Natural killer cell (primary cell): ENCODE results near the gene SCOC. TPM values are rescaled to one million over a fixed set of nuclear protein-coding genes. Genes with fewer than 3 reads are reported as not detected.

Experiments
- ATAC-seq, 3 donors: fragments of 150-1000 bp in 2 of 3; fragments of 200-7000 bp in 1 of 3; cut with Tn5 transposase; 1 replicate in 1 of 3; 2 replicates in 2 of 3; pipeline ENCODE4 v1.10.0; 2021; ENCODE audit warnings: mild to moderate bottlenecking in 2 of 3, moderate library complexity in 2 of 3
- DNase-seq, 2 donors: peaks; one replicate each; pipeline versions ENCODE4 v3.0.0 to v3.0.0-alpha.2; 2013 to 2021; ENCODE audit warnings: mixed read lengths in 1 of 2
- H3K27ac ChIP-seq: one replicate; pipeline ENCODE4 v1.5.1; 2013; ENCODE audit warnings: mild to moderate bottlenecking, low read length
- H3K27me3 ChIP-seq: one replicate; pipeline ENCODE4 v1.6.1; 2013; ENCODE audit warnings: low read length; ENCODE audit not compliant: control insufficient read depth, insufficient read depth
- H3K36me3 ChIP-seq: one replicate; pipeline ENCODE4 v1.6.1; 2013; ENCODE audit warnings: low read length; ENCODE audit not compliant: control insufficient read depth, insufficient read depth
- H3K4me1 ChIP-seq: one replicate; pipeline ENCODE4 v1.6.1; 2013; ENCODE audit warnings: low read length; ENCODE audit not compliant: control insufficient read depth, insufficient read depth
- H3K4me3 ChIP-seq: one replicate; pipeline ENCODE4 v1.5.1; 2013; ENCODE audit warnings: low read length
- H3K9me3 ChIP-seq: one replicate; pipeline ENCODE4 v1.6.1; 2013; ENCODE audit warnings: low read length; ENCODE audit not compliant: control insufficient read depth, insufficient read depth
- H3K27ac Mint-ChIP-seq, 2 donors: one replicate each; pipeline ENCODE4 v1.8.0; 2022; ENCODE audit warnings: mild to moderate bottlenecking in 2 of 2, mixed read lengths in 2 of 2, moderate library complexity in 1 of 2
- H3K27me3 Mint-ChIP-seq, 2 donors: one replicate each; pipeline ENCODE4 v1.8.0; 2022; ENCODE audit warnings: low read depth in 2 of 2, mixed read lengths in 2 of 2
- H3K36me3 Mint-ChIP-seq: one replicate; pipeline ENCODE4 v1.8.0; 2022; ENCODE audit warnings: mixed read lengths
- H3K4me1 Mint-ChIP-seq, 2 donors: one replicate each; pipeline ENCODE4 v1.8.0; 2022; ENCODE audit warnings: mixed read lengths in 2 of 2
- H3K4me3 Mint-ChIP-seq: one replicate; pipeline ENCODE4 v1.8.0; 2022; ENCODE audit warnings: mild to moderate bottlenecking, moderate library complexity, mixed read lengths
- H3K9me3 Mint-ChIP-seq, 2 donors: one replicate each; pipeline ENCODE4 v1.8.0; 2022; ENCODE audit warnings: mixed read lengths in 2 of 2
- WGBS: methylation state at CpG from one replicate; pipeline ENCODE4 v1.1.7; 2013; ENCODE audit warnings: missing lambda C conversion rate; ENCODE audit not compliant: insufficient coverage; 5-methylcytosine and 5-hydroxymethylcytosine counted together
- intact Hi-C: fragments of 100-400 bp; cut with micrococcal nuclease; formaldehyde crosslinking; loops from one replicate; pipeline ENCODE4 v1.14.2; 2022
- total RNA-seq, 4 donors: library from RNA; stranded (reverse); fragments of 120-200 nt in 1 of 4; gene quantifications; one replicate each; pipeline versions ENCODE4 v1.2.3 to v1.2.4, GENCODE V29; 2013 to 2022
- TF ChIP-seq, protein P1 (sequence below): fragments of 200-600 bp; IDR thresholded peaks from one replicate; pipeline ENCODE4 v1.8.0; 2022; ENCODE audit warnings: antibody characterized with exemption

The SCOC gene
- total RNA-seq, 3 donors from 2014 or later (not counting 1 experiment from before 2014, with no cell fraction given), result 8.6 to 10.3 (median 9.4) TPM

DNA sequence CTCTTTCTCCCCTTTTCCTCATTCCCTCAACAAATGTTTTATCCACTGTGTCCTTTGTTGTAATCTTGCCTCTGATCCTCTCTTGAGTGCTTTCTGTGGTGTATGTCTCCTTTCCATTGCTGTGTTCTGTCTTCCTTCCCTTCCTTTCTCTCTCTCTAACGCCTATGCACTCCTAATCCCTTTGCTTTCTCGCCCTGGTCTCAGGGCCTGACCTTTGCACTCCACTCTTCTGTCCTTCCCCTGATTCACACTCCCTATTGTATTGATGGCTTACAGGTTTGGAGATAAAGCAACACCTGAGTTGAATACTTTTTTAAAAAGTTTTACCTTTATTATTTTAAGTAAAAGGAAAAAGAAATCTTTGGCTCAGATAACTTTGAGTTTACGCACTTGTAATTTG is 15.6 kb upstream of the SCOC start:
- H3K27ac Mint-ChIP-seq, result no peak overlapping the region
- H3K9me3 Mint-ChIP-seq, result no peaks in the 10 kb centered on the region
- no peak overlapping the region for H3K27ac ChIP-seq
- intact Hi-C loops, result no loop called here
- DNase-seq (no peak), ATAC-seq (no peak)
- no peaks in the 10 kb centered on the region for H3K36me3 ChIP-seq
- 54% methylated on average over 2 of the region's 3 CpGs for WGBS
- no peaks in the 10 kb centered on the region for H3K4me1 ChIP-seq
- TF ChIP-seq, protein P1, sequence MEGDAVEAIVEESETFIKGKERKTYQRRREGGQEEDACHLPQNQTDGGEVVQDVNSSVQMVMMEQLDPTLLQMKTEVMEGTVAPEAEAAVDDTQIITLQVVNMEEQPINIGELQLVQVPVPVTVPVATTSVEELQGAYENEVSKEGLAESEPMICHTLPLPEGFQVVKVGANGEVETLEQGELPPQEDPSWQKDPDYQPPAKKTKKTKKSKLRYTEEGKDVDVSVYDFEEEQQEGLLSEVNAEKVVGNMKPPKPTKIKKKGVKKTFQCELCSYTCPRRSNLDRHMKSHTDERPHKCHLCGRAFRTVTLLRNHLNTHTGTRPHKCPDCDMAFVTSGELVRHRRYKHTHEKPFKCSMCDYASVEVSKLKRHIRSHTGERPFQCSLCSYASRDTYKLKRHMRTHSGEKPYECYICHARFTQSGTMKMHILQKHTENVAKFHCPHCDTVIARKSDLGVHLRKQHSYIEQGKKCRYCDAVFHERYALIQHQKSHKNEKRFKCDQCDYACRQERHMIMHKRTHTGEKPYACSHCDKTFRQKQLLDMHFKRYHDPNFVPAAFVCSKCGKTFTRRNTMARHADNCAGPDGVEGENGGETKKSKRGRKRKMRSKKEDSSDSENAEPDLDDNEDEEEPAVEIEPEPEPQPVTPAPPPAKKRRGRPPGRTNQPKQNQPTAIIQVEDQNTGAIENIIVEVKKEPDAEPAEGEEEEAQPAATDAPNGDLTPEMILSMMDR, result no peak
- H3K27me3 ChIP-seq, result no peaks in the 10 kb centered on the region
- H3K4me1 Mint-ChIP-seq, result peaks cover 0 to 10% of the 10 kb centered on the region in 2 donors
- no peak overlapping the region for H3K4me3 Mint-ChIP-seq
- no peaks in the 10 kb centered on the region for H3K36me3 Mint-ChIP-seq
- H3K27me3 Mint-ChIP-seq, result peaks cover 3 to 33% of the 10 kb centered on the region in 2 donors
- H3K9me3 ChIP-seq, result no peaks in the 10 kb centered on the region
- no peak overlapping the region for H3K4me3 ChIP-seq

DNA sequence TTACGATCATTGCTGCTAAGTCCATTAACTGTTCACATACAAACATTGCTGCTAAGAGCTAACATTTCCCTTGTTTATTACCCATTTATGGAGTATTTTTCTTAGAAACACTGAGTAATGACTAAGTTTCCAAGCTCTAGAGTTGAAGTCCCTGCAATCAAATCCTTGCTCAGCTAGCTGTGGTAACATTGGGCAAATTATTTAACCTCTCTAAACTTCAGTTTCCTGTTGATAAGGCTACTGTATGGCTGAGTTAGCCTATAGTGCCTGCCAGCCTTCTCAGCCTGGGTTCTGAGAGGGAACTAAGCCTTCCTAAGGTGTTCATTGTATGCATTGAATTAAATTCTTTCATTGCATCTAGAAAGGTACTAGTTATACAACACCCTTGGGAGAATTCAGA is 15.2 kb upstream of the SCOC start:
- no peaks in the 10 kb centered on the region for H3K36me3 ChIP-seq
- no CpG with 5 or more reads among the region's 1 CpG for WGBS
- Mint-ChIP-seq H3K27me3 (peaks cover 3 to 33% of the 10 kb centered on the region in 2 donors), H3K4me3 (no peak overlapping the region), H3K27ac (no peak overlapping the region), H3K4me1 (peaks cover 0 to 10% of the 10 kb centered on the region in 2 donors), H3K36me3 (no peaks in the 10 kb centered on the region), H3K9me3 (no peaks in the 10 kb centered on the region)
- H3K27me3 ChIP-seq, result no peaks in the 10 kb centered on the region
- H3K27ac ChIP-seq, result no peak overlapping the region
- intact Hi-C loops, result no loop called here
- no peaks in the 10 kb centered on the region for H3K4me1 ChIP-seq
- DNase-seq, result no peak
- TF ChIP-seq, protein P1, result no peak
- no peak for ATAC-seq
- H3K9me3 ChIP-seq, result no peaks in the 10 kb centered on the region
- H3K4me3 ChIP-seq, result no peak overlapping the region

DNA sequence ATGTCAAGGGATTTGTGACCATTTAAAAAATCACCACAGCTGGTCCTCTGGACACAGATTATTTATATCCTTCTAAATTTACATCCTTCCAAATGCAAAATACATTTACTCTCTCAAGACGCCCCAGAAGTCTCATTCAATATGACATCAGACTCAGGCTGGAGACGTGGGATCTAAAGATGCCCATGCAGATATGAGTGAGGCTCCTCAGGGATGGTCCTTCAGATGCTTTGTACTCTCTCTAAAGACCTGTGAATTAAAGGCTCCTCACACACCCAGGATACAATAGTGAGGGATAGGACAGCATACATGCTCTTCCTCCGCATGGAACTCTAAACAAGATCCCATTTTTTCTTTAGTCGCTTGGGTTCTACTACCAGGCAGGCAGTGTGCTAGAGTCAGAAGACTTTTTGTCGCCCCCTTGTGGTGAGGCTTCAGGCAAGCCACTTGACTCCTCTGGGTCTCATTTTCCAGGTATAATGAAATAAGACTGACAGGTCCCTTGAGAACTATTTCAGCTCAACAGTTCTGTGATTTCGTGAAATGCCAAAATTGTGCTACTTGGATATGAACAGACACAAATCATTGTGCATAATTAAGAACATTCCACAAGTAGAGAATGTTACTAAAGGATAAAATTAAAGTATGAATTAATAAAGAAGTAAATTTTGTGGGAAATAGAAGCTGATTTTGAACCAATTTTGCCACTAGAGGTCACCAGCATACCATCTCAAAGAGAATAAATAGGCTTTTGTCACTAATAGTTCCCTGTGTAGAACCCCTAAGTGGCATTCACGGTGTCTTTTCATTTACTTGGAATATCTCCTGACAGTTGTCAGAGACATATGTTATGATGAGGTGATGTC is 13.7 kb upstream of the SCOC start:
- Mint-ChIP-seq H3K9me3 (no peaks in the 10 kb centered on the region), H3K27me3 (peaks cover 3 to 38% of the 10 kb centered on the region in 2 donors), H3K4me1 (peaks cover 0 to 5% of the 10 kb centered on the region in 2 donors), H3K36me3 (no peaks in the 10 kb centered on the region), H3K4me3 (no peak overlapping the region), H3K27ac (no peak overlapping the region)
- Histone ChIP-seq H3K4me1 (no peaks in the 10 kb centered on the region), H3K36me3 (no peaks in the 10 kb centered on the region), H3K27ac (no peak overlapping the region), H3K27me3 (no peaks in the 10 kb centered on the region), H3K4me3 (no peak overlapping the region), H3K9me3 (no peaks in the 10 kb centered on the region)
- peak; percentile 50 to 88 for DNase-seq
- TF ChIP-seq, protein P1, result peak; percentile 92
- intact Hi-C loops, result loop anchor here (1.0 to 2.0 kb wide), 2 partner anchors 347 to 491 kb away; no protein-coding TSS in a partner anchor
- WGBS, result 39% methylated on average over 7 of the region's 7 CpGs
- peak; percentile 79 to 92 (median 86) for ATAC-seq
